ENCODE data around the gene KLHL12. TPM values are rescaled to one million over a fixed set of nuclear protein-coding genes. Genes with fewer than 3 reads are reported as not detected.
A peak's percentile ranks its signal among the peaks of the same experiment; 100 is the strongest.
"Not testable (repeated sequence)": the region's sequence is repeated elsewhere in the genome, so short reads cannot be mapped to it uniquely, and the experiment has no call there.

KLHL12 gene
- total RNA-seq, 1 donor from 2014 or later = 21.5 TPM

GRCh38 chr1:202951437-202951836 is 24.4 kb upstream of the KLHL12 start:
- no peak for ATAC-seq

GRCh38 chr1:202945483-202945882 is 18.4 kb upstream of the KLHL12 start:
- no peak for ATAC-seq

GRCh38 chr1:202944438-202944921 is 17.4 kb upstream of the KLHL12 start:
- ATAC-seq = no peak

- no peak for ATAC-seq
Observed at GRCh38 chr1:202942426-202942825, 15.4 kb upstream of the KLHL12 start.

DNA sequence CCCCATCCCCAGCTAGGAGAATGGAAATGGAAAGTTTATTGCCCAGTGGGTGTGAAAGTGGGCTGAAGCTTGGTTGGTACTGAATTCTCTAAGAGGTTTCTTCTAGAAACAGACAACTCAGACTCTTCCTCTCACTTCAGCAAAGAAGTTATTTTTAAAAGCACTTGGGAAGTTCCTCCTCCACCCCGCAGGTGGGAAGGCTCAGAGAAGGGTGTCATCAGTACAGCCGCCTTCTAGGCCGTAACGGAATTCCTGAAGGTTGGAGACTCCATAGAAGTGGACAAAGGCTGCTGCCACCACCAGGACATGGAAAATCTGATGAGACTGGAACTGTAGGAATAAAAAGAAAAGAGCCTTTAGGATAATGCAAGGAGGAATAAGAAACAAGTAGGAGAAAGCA is 14.3 kb upstream of the KLHL12 start:
- ATAC-seq = no peak

- peak; percentile 38 for ATAC-seq
Observed at GRCh38 chr1:202940561-202940960, 13.5 kb upstream of the KLHL12 start.

GRCh38 chr1:202938287-202938925 is 11.4 kb upstream of the KLHL12 start:
- peak; percentile 45 for ATAC-seq

GRCh38 chr1:202936409-202936808 is 9.4 kb upstream of the KLHL12 start:
- ATAC-seq = not testable (repeated sequence)

- peak; percentile 47 for ATAC-seq
Observed at GRCh38 chr1:202935844-202936243, 8.8 kb upstream of the KLHL12 start.

DNA sequence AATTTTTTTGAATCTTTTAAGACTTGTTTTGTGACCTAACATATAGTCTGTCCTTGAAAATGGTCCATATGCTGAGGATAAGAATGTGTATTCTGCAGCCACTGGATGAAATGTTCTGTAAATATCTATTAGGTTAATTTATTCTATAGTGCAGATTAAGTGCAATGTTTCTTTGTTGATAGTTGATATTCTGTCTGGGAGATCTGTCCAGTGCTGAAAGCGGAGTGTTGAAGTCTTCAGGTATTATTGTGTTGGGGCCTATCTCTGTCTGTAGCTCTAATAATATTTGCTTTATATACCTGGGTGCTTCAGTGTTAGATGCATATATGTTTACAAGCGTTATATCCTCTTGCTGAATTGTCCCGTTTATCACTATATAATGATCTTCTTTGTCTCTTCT is 7.7 kb upstream of the KLHL12 start:
- no peak for ATAC-seq

DNA sequence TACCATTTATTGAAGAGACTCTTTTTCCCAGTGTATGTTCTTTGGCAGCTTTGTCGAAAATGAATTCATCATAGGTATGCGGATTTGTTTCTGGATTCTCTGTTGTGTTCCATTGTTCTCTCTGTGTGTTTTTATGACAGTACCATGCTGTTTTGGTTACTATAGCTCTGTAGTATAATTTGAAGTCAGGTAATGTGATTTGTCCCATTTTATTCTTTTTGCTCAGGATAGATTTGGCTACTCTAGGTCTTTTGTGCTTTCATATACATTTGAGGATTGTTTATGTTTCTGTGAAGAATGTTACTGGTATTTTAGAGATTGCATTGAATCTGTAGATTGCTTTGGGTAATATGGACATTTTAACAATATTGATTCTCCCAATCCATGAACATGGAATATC is 5.4 kb upstream of the KLHL12 start:
- no peak for ATAC-seq

DNA sequence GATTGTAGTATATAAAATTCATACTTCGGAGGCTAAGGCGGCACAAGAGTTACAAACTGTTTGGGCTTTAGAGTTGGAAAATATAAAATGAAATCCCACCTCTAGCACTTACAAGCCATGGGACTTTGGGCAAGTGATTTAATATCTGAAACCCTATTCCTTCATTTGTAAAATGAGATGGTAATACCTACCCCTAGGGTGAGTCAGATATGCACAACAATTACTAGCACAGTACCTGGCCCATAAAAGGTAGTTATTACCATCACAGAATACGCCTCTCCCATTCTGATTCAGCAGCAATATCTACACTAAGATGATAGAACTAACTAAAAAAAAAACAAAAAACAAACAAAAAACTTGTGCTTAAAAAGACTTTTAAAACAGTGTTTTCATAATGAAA is 3.5 kb downstream of the KLHL12 start:
- peak; percentile 25 for ATAC-seq

GRCh38 chr1:202919615-202920014 is 7.4 kb downstream of the KLHL12 start:
- no peak for ATAC-seq

GRCh38 chr1:202915146-202915545 is 11.9 kb downstream of the KLHL12 start:
- ATAC-seq = no peak

DNA sequence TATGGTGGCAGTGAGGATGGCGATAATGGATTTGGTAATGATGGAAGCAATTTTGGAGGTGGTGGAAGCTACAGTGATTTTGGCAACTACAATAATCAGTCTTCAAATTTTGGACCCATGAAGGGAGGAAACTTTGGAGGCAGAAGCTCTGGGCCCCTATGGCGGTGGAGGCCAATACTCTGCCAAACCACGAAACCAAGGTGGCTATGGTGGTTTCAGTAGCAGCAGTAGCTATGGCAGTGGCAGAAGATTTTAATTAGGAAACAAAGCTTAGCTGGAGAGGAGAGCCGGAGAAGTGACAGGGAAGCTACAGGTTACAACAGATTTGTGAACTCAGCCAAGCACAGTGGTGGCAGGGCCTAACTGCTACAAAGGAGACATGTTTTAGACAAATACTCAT is 14.6 kb downstream of the KLHL12 start:
- not testable (repeated sequence) for ATAC-seq

DNA sequence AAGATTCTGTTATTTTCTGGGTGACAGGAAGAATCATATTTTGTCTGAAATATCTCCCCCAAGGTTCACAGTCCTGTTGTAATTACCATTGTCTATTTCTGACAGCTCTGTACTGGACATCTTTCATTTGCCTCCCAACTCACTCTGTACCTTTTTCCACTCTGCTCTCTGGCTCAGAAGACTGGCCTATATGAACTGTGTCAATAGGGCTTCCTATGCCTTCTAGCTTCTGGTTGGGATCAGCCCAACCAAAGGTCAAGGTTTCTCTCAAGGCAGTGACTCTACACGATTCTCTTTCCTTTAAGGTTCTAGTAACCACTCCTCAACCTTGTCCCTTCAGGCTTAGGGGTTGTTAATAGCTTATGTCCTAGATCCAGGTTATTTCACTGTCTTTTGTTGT is 17.5 kb downstream of the KLHL12 start:
- no peak for ATAC-seq

DNA sequence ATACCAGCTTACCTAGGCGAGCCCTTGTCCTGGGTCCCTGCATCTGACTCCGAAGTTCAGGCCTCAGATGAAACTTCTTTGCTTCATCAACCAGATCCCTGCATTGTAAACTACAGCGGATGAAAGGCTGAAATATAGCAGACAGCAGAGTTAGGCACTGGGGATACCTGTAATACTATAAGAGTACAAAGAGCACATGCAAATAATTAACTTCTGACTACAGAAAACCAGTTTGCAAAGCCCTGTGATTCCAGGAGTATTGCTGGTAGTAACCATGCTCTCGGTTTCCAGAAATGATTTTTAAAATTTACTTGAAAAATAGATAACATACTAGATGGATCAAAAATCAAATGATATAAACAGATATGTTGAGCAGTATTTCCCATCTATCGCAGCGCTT is 18.0 kb downstream of the KLHL12 start:
- no peak for ATAC-seq

- no peak for ATAC-seq
Observed at GRCh38 chr1:202905331-202905730, 21.7 kb downstream of the KLHL12 start.

DNA sequence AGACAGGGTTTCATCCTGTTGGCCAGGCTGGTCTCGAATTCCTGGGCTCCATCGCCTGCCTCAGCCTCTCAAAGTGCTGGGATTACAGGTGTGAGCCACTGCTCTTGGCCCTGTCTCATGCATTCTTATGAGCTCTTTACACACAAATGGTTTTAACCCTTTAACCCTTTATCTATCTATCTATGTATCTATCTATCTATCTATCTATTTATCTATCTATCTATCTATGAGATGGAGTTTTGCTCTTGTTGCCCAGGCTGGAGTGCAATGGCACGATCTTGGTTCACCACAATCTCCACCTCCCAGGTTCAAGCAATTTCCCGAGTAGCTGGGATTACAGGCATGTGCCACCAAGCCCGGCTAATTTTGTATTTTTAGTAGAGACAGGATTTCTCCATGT is 23.2 kb downstream of the KLHL12 start:
- not testable (repeated sequence) for ATAC-seq

DNA sequence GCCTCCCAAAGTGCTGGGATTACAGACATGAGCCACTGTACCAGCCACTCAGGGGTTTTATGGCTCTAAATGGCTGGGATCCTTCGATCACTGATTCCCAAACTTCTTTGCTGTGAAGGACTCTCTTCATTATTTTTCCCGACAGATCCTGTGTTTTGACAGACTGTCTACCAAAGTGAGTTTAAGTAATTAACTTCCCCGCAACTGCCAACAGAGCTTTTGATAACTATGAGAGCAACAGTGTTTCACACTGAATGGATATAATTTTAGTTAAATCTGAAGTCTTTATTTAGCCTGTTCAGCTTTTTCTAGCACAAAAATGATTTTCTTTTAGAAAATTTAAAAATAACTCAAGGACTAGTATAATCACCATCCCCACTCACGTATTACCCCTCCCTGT is 25.5 kb downstream of the KLHL12 start:
- no peak for ATAC-seq

DNA sequence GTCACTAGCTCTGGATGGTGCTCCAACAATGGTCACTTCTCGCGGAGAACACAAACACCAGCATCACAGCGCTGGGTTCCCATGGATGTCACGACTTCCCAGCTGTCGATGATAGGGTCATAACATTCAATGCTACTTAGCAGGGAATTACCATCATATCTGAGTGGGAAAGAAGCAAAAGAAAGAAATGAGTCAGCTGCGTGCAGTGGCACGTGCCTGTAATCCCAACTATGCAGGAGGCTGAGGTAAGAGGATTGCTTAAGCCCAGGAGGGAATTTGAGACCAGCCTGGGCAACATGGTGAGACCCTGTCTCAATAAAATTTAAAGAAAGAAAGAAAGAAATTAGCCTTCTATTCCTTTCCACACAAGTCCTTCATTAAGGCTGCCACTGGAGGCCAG is 34.5 kb downstream of the KLHL12 start:
- ATAC-seq = no peak

- no peak for ATAC-seq
Observed at GRCh38 chr1:202890392-202890791, 36.6 kb downstream of the KLHL12 start.

DNA sequence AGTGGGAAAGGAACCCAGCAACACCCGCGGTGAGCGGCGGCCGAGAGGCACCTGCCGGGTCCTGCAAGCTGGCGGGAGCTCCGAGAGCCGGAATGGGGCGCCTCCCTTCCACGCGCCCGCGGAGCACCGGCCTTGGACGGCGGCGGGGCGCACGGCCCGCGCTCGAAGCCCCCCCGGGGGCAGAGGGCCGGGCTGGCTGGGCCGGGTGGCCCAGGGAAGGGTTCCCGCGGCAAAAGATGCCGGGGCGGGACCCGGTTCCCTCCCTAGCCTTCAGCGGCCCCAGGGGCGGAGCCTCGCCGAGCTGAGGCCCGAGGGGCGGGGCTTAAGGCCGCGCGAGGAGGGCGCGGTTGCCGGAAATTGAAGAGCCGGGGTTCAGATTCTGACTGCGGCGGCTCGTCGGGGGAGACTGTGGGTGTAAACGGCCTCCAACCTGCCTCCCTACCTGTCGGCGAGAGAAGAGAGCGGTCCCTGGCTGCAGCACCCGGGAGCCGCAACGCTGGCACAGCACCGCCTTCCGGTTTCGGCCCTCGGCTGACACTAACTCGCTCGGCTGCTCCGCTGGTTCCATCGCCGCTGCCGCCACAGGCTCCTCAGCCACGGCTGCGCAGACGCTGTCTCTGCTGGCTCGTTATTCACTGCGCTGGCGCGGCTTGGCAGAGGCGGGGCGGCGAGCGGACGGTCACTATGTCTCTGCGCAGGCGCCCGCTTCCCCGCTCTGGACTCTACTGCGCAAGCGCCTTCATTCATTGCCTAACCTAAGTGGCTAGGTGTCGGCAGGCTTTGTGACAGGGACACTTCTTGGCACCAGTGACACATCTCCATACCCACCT is 38.3 kb downstream of the KLHL12 start, which contains the start of gene RABIF:
Gene RABIF, minus strand, starts transcription at position 619 of the 830 bp plus-strand sequence. Its CDS starts 51 bp downstream, at position 568.
- ATAC-seq = peak; percentile 98

GRCh38 chr1:202888221-202888530 is 38.9 kb downstream of the KLHL12 start:
- no peak for ATAC-seq

Measured in esophagus mucosa (tissue), 1 donor.